Spleen (tissue), 13 donors: ENCODE data around the gene RHBDL2. TPM values are rescaled to one million over a fixed set of nuclear protein-coding genes. Genes with fewer than 3 reads are reported as not detected.

ENCODE experiments used
- DNase-seq: peaks from one replicate; pipeline ENCODE4 v3.0.0-alpha.2; 2020
- H3K27ac ChIP-seq, 8 donors: fragments of 200-600 bp; sonication (generic) in 7 of 8; 1 replicate in 4 of 8; 2 replicates in 4 of 8; pipeline versions ENCODE4 v1.5.0 to v1.8.0; 2016 to 2021; ENCODE audit warnings: inconsistent platforms in 4 of 8, mild to moderate bottlenecking in 4 of 8, moderate library complexity in 1 of 8
- H3K27me3 ChIP-seq, 7 donors: fragments of 200-600 bp; sonication (generic) in 6 of 7; replicated peaks in 1 of 7; 1 replicate in 4 of 7; 2 replicates in 3 of 7; pipeline versions ENCODE4 v1.5.0 to v1.8.0; 2016 to 2021; ENCODE audit warnings: inconsistent platforms in 3 of 7, mild to moderate bottlenecking in 1 of 7
- H3K36me3 ChIP-seq, 6 donors: fragments of 200-600 bp; sonication (generic) in 5 of 6; 1 replicate in 4 of 6; 2 replicates in 2 of 6; pipeline versions ENCODE4 v1.5.0 to v1.8.0; 2016 to 2021; ENCODE audit warnings: inconsistent platforms in 2 of 6
- H3K4me1 ChIP-seq, 6 donors: fragments of 200-600 bp; sonication (generic) in 5 of 6; 1 replicate in 3 of 6; 2 replicates in 3 of 6; pipeline versions ENCODE4 v1.5.0 to v1.8.0; 2016 to 2021; ENCODE audit warnings: inconsistent platforms in 3 of 6
- H3K4me3 ChIP-seq, 8 donors: fragments of 200-600 bp; sonication (generic) in 7 of 8; 1 replicate in 4 of 8; 2 replicates in 4 of 8; pipeline versions ENCODE4 v1.5.0 to v1.8.0; 2016 to 2021; ENCODE audit warnings: inconsistent platforms in 4 of 8, mild to moderate bottlenecking in 4 of 8, moderate library complexity in 2 of 8
- H3K9me3 ChIP-seq, 8 donors: fragments of 200-600 bp; sonication (generic) in 7 of 8; 1 replicate in 4 of 8; 2 replicates in 4 of 8; pipeline versions ENCODE4 v1.5.0 to v1.8.0; 2016 to 2021; ENCODE audit warnings: inconsistent platforms in 4 of 8
- POLR2A ChIP-seq, 3 donors: fragments of 450-650 bp; IDR thresholded peaks; one replicate each; pipeline ENCODE4 v1.5.1; 2017; ENCODE audit warnings: antibody characterized with exemption in 3 of 3, mild to moderate bottlenecking in 1 of 3
- POLR2AphosphoS5 ChIP-seq, 3 donors: sonication (generic); formaldehyde crosslinking; IDR thresholded peaks; one replicate each; pipeline ENCODE4 v1.5.1; 2017; ENCODE audit warnings: antibody characterized with exemption in 3 of 3
- WGBS, 5 donors: extraction: QIAGEN DNeasy Blood & Tissue Kit in 3 of 5; methylation state at CpG; one replicate each; pipeline versions ENCODE4 v1.1.5 to v1.1.7; 2013 to 2018; 5-methylcytosine and 5-hydroxymethylcytosine counted together
- intact Hi-C: fragments of 100-400 bp; cut with DNase I; formaldehyde crosslinking; loops from one replicate; pipeline ENCODE4 v1.15.0; 2023; ENCODE audit warnings: low total_unique reads
- long read RNA-seq, 2 donors: transcript quantifications; one replicate each; lab custom pipeline, GENCODE V29; 2026
- polyA plus RNA-seq, 3 donors: library from polyadenylated mRNA; stranded (reverse); fragments of 200-250 nt; gene quantifications; one replicate each; pipeline ENCODE4 v1.2.1, GENCODE V29; 2013
- total RNA-seq, 7 donors: library from RNA; depleted of rRNA in 3 of 7; stranded (reverse); fragments of >200 nt in 3 of 7; fragmentation: NEBNext Ultra II Directional in 4 of 7; extraction: Animal tissue kit (Norgen Biotek cat#: 25700) in 4 of 7; gene quantifications; one replicate each; pipeline versions ENCODE4 v1.1.0 to v1.2.1, GENCODE V29; 2016 to 2021
- TF ChIP-seq, protein P1 (sequence below), 11 experiments: fragments of 200-600 bp in 7 of 11; fragments of 450-650 bp in 4 of 11; sonication (generic) in 4 of 11; IDR thresholded peaks in 8 of 11; conservative IDR thresholded peaks in 3 of 11; 1 replicate in 7 of 11; 2 replicates in 4 of 11; pipeline versions ENCODE4 v1.4.0 to v1.8.0; 2016 to 2021; ENCODE audit warnings: antibody characterized with exemption in 11 of 11, inconsistent platforms in 4 of 11, mild to moderate bottlenecking in 1 of 11
- donor health status: healthy with polysubstance abuse.
- donor health status: DM: no; HTN: no; CAD: no; lungs with moderate emphysema.
- donor health status: DM: no; HTN: no; CAD: no.
- donor health status: Bipolar disorder and iron deficiency.
- donor health status: healthy.
- donor health status: DM: no; HTN: no; CAD: no.
- donor health status: DM: yes; HTN: yes; CAD: no.

The RHBDL2 gene, protein sequence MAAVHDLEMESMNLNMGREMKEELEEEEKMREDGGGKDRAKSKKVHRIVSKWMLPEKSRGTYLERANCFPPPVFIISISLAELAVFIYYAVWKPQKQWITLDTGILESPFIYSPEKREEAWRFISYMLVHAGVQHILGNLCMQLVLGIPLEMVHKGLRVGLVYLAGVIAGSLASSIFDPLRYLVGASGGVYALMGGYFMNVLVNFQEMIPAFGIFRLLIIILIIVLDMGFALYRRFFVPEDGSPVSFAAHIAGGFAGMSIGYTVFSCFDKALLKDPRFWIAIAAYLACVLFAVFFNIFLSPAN
- total RNA-seq = 1 to 10 TPM in 2 of 7 donors, under 1 TPM in 1, not detected in 4; 0.25 to 1.9 (median 1.2) TPM
- polyA plus RNA-seq = under 1 TPM; 0.07 to 0.38 (median 0.10) TPM
- long read RNA-seq, donor 1 = 0 reads
- long read RNA-seq, donor 2 = 0 reads

DNA sequence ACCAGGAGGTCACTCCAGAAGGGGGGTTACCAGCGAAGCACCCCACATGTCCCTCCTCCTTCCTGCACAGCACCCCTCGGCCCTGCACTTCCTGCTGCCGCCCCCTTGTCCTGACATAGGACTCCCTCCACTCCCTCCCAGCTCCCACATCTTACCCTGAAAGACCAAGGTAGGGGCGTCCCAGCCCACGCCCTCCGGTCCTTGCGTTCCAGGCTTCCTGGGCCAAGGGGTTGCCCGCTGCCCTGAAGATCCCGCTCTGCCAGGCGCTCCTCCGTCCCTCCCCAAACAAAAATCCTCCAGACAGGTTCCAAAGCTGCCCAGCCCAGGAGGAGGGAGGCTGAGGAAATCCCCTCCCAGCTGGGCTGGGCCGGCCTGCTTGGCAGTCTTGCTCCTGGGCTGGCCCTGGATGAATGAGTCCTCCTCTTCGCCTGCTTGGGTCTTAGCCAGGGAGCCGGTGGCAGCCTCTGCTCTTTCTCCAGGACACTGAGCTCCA is at the start of gene RHBDL2:
Gene RHBDL2 (minus strand): TSS at position 304 of the 493 bp plus-strand sequence. CDS start 22,618 bp downstream, outside the sequence.
- Histone ChIP-seq H3K4me1 (peaks cover 0 to 7% (median 0%) of the 10 kb centered on the region in 6 donors), H3K27ac (peak within 1 kb of the TSS in 1 of 8 donors; percentile 19)
- intact Hi-C loops = no loop called here

DNA sequence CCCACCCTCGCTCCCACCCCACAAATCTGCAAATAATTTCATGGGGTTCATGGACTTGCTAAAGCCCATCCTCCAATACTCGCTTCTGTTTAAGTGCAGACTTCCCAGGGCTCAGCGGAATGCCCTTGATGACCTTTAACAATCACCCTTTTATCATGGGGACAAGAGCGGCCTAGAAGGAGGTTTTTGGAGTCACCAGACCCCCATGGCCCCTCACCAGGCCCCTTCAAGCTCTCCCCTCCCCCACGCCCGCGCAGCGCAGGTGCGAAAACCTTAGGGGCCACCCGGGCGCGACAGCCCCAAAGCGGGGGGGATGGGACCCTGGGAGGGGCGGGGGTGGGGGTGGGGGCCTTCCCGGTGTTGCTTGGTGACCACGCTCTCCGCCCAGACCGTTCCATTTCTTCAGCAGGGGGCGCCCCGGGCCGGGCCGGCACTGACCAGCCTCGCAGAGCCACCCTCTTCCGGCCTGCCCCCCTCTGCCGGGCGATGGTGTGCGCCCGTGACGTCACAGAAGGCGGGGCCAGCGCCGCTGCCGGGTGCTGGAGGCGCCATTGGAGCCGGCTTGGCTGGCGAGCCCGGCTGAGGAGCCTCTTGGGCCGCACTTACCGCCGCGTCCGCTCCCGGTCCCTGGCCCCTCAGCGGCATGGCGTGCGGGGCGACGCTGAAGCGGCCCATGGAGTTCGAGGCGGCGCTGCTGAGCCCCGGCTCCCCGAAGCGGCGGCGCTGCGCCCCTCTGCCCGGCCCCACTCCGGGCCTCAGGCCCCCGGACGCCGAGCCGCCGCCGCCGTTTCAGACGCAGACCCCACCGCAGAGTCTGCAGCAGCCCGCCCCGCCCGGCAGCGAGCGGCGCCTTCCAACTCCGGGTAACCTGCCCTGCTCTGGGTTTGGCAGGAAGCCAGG is 49.4 kb upstream of the RHBDL2 start, which contains the start of gene AKIRIN1:
Gene AKIRIN1 (plus strand): TSS at position 539 of the 900 bp plus-strand sequence. CDS start 105 bp downstream, at position 644.
- Histone ChIP-seq H3K27ac (peak within 1 kb of the TSS; percentile 92 to 98 (median 94)), H3K4me3 (peak within 1 kb of the TSS; percentile 78 to 98 (median 96)), H3K36me3 (peaks cover 0 to 31% (median 5%) of the 10 kb centered on the region in 6 donors), H3K9me3 (no peaks in the 10 kb centered on the region), H3K4me1 (peaks cover 16 to 54% (median 45%) of the 10 kb centered on the region in 6 donors), H3K27me3 (no peaks in the 10 kb centered on the region)
- TF ChIP-seq POLR2AphosphoS5 (IDR thresholded peaks at IDR 0.05) (peak; percentile 96 to 98 (median 97)), POLR2A (IDR thresholded peaks at IDR 0.05) (peak; percentile 86 to 91 (median 90))
- TF ChIP-seq, protein P1, sequence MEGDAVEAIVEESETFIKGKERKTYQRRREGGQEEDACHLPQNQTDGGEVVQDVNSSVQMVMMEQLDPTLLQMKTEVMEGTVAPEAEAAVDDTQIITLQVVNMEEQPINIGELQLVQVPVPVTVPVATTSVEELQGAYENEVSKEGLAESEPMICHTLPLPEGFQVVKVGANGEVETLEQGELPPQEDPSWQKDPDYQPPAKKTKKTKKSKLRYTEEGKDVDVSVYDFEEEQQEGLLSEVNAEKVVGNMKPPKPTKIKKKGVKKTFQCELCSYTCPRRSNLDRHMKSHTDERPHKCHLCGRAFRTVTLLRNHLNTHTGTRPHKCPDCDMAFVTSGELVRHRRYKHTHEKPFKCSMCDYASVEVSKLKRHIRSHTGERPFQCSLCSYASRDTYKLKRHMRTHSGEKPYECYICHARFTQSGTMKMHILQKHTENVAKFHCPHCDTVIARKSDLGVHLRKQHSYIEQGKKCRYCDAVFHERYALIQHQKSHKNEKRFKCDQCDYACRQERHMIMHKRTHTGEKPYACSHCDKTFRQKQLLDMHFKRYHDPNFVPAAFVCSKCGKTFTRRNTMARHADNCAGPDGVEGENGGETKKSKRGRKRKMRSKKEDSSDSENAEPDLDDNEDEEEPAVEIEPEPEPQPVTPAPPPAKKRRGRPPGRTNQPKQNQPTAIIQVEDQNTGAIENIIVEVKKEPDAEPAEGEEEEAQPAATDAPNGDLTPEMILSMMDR (IDR thresholded peaks at IDR 0.05 in 8 of 11, conservative IDR thresholded peaks at IDR 0.05 in 3 of 11) = peak in 6 of 11 experiments; percentile 27 to 62 (median 42)
- intact Hi-C loops = loop anchor here (10.0 kb wide), 1 partner anchor 116 kb away; the partner anchor contains the start of gene MYCBP
- DNase-seq = peak; percentile 100
- WGBS, 5 donors = 0 to 1% (median 1%) methylated on average over 50 to 76 of the region's 76 CpGs

More for the DNA sequence above, at the start of gene RHBDL2:
- 48 to 77% (median 63%) methylated on average over 12 to 14 of the region's 14 CpGs for WGBS, 5 donors
- Histone ChIP-seq H3K36me3 (no peaks in the 10 kb centered on the region), H3K9me3 (no peaks in the 10 kb centered on the region), H3K27me3 (no peaks in the 10 kb centered on the region), H3K4me3 (peak within 1 kb of the TSS in 6 of 8 donors; percentile 15 to 65 (median 33))
- no peak for DNase-seq
- TF ChIP-seq POLR2AphosphoS5 (IDR thresholded peaks at IDR 0.05) = peak in 2 of 3 donors; percentile 21 to 32
- TF ChIP-seq, protein P1 (IDR thresholded peaks at IDR 0.05 in 8 of 11, conservative IDR thresholded peaks at IDR 0.05 in 3 of 11) = no peak

DNA sequence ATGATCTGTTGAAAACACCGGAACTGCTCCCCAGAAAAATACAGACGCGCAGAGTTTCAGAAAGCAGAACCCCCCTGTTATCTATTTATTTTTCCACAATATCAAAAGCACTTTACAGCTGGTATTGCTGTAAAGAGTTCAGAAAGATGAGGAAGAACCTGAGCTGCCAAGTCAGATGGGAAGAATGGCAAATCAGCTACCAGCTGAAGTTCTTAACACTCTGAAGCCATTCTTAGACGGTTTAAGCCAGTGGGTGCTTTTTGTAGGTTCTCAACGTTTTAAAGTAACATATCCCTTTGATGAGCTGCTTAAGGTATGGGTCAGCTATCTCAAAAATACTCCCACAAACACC is 48.7 kb upstream of the RHBDL2 start:
- H3K4me1 ChIP-seq = peaks cover 12 to 47% (median 39%) of the 10 kb centered on the region in 6 donors
- intact Hi-C loops = loop anchor here (10.0 kb wide), 1 partner anchor 116 kb away; the partner anchor contains the start of gene MYCBP
- no peaks in the 10 kb centered on the region for H3K9me3 ChIP-seq
- H3K36me3 ChIP-seq = peaks cover 0 to 25% (median under 1%) of the 10 kb centered on the region in 6 donors
- H3K4me3 ChIP-seq = peak overlapping the region in 7 of 8 donors; percentile 87 to 98 (median 97)
- peak overlapping the region; percentile 92 to 98 (median 94) for H3K27ac ChIP-seq
- TF ChIP-seq, protein P1 (IDR thresholded peaks at IDR 0.05 in 8 of 11, conservative IDR thresholded peaks at IDR 0.05 in 3 of 11) = no peak
- no peak for TF ChIP-seq POLR2A (IDR thresholded peaks at IDR 0.05)
- no peak for TF ChIP-seq POLR2AphosphoS5 (IDR thresholded peaks at IDR 0.05)
- no peak for DNase-seq
- H3K27me3 ChIP-seq = no peaks in the 10 kb centered on the region
- WGBS, 5 donors = 38 to 43% (median 39%) methylated on average over 5 of the region's 5 CpGs
